Stimulated activated CD8-positive, alpha-beta memory T cell treated with anti-CD3 and anti-CD28 coated beads, Interleukin-7, amount 100 ng/mL, for 4 hours (primary cell): ENCODE results near the gene CXorf49B.

ENCODE experiments used
- DNase-seq, 2 donors: peaks; one replicate each; pipeline ENCODE4 v3.0.0-alpha.2; 2020; ENCODE audit warnings: low read depth in 2 of 2

CXorf49B gene

GRCh38 chrX:71815906-71816156 lies 52.7 kb downstream of the CXorf49B start:
- no peak for DNase-seq
